ENCODE measurements around the gene SDR42E2.
"Not testable (repeated sequence)": the region's sequence is repeated elsewhere in the genome, so short reads cannot be mapped to it uniquely, and the experiment has no call there.

Gene SDR42E2

GRCh38 chr16:22192261-22193062, 30.2 kb downstream of the SDR42E2 start:
- DNase-seq, result peak; percentile 72

- no peak for DNase-seq
Observed at GRCh38 chr16:22193063-22193411, 30.7 kb downstream of the SDR42E2 start.

- no peak for DNase-seq
Observed at GRCh38 chr16:22194707-22195444, 32.6 kb downstream of the SDR42E2 start.

GRCh38 chr16:22195445-22195694, 33.1 kb downstream of the SDR42E2 start:
- DNase-seq, result no peak

GRCh38 chr16:22195695-22196558, 33.6 kb downstream of the SDR42E2 start:
- DNase-seq, result peak; percentile 95

- not testable (repeated sequence) for DNase-seq
Observed at GRCh38 chr16:22196559-22197168, 34.4 kb downstream of the SDR42E2 start.

- no peak for DNase-seq
Observed at GRCh38 chr16:22198547-22199293, 36.4 kb downstream of the SDR42E2 start.

GRCh38 chr16:22202261-22202637, 39.9 kb downstream of the SDR42E2 start:
- no peak for DNase-seq

- no peak for DNase-seq
Observed at GRCh38 chr16:22203091-22203490, 40.8 kb downstream of the SDR42E2 start.

GRCh38 chr16:22204091-22204655, 41.9 kb downstream of the SDR42E2 start:
- DNase-seq, result no peak

GRCh38 chr16:22205577-22206012, 43.3 kb downstream of the SDR42E2 start:
- no peak for DNase-seq

GRCh38 chr16:22206013-22206841, 43.9 kb downstream of the SDR42E2 start, which contains the start of gene EEF2K:
EEF2K (plus strand) TSS chr16:22206278; CDS start chr16:22225730, 19,452 bp downstream.
- peak; percentile 84 for DNase-seq

- peak; percentile 67 for DNase-seq
Observed at GRCh38 chr16:22206842-22207714, 44.8 kb downstream of the SDR42E2 start.

- DNase-seq, result no peak
Observed at GRCh38 chr16:22207715-22208360, 45.5 kb downstream of the SDR42E2 start.

- DNase-seq, result no peak
Observed at GRCh38 chr16:22210285-22210684, 48.0 kb downstream of the SDR42E2 start.

- DNase-seq, result no peak
Observed at GRCh38 chr16:22210854-22211253, 48.5 kb downstream of the SDR42E2 start.

- DNase-seq, result no peak
Observed at GRCh38 chr16:22213236-22213635, 50.9 kb downstream of the SDR42E2 start.

- no peak for DNase-seq
Observed at GRCh38 chr16:22213801-22214200, 51.5 kb downstream of the SDR42E2 start.

GRCh38 chr16:22214402-22214801, 52.1 kb downstream of the SDR42E2 start:
- no peak for DNase-seq
